Neural cell (in vitro differentiated cells): Measurements from ENCODE around the gene AMOTL2. TPM values are rescaled to one million over a fixed set of nuclear protein-coding genes. Genes with fewer than 3 reads are reported as not detected.

Experiments used
- H2AFZ ChIP-seq: fragments of 200-600, 300-800 bp; sonication (generic), shearing (Covaris generic); 2 replicates; pipeline ENCODE4 v1.6.0; 2014; ENCODE audit warnings: low read depth, mild to moderate bottlenecking, antibody characterized with exemption, low read length, moderate library complexity
- H3F3A ChIP-seq: fragments of 200-600 bp; shearing (Covaris generic); 2 replicates; pipeline ENCODE4 v1.6.1; 2016; ENCODE audit warnings: mild to moderate bottlenecking, moderate library complexity, mixed read lengths, antibody characterized with exemption, low read length; ENCODE audit not compliant: insufficient read depth, poor library complexity, severe bottlenecking
- H3K27ac ChIP-seq: fragments of 200-600, 300-800 bp; sonication (generic), shearing (Covaris generic); 2 replicates; pipeline ENCODE4 v1.5.1; 2014; ENCODE audit warnings: mild to moderate bottlenecking, low read length, moderate library complexity
- H3K27me3 ChIP-seq: fragments of 300-800, 200-600 bp; sonication (generic), shearing (Covaris generic); 2 replicates; pipeline ENCODE4 v1.6.0; 2014; ENCODE audit warnings: mild to moderate bottlenecking, low read depth, low read length, moderate library complexity; ENCODE audit not compliant: insufficient read depth
- H3K36me3 ChIP-seq: fragments of 300-800, 200-600 bp; sonication (generic), shearing (Covaris generic); 2 replicates; pipeline ENCODE4 v1.5.1; 2014; ENCODE audit warnings: mild to moderate bottlenecking, antibody characterized with exemption, low read length, moderate library complexity; ENCODE audit not compliant: insufficient read depth
- H3K4me2 ChIP-seq: fragments of 300-800, 200-600 bp; sonication (generic), shearing (Covaris generic); 2 replicates; pipeline ENCODE4 v1.6.0; 2014; ENCODE audit warnings: mild to moderate bottlenecking, low read length
- H3K4me3 ChIP-seq: fragments of 300-800, 200-600 bp; sonication (generic), shearing (Covaris generic); 2 replicates; pipeline ENCODE4 v1.5.1; 2014; ENCODE audit warnings: mild to moderate bottlenecking, low read length, moderate library complexity
- H3K79me2 ChIP-seq: fragments of 200-600 bp; shearing (Covaris generic); replicated peaks from 2 replicates; pipeline ENCODE4 v1.6.0; 2014; ENCODE audit warnings: mild to moderate bottlenecking, low read length, moderate library complexity; ENCODE audit not compliant: insufficient read depth
- H3K9ac ChIP-seq: fragments of 300-800, 200-600 bp; sonication (generic), shearing (Covaris generic); 2 replicates; pipeline ENCODE4 v1.6.1; 2016; ENCODE audit warnings: mild to moderate bottlenecking, low read length, mixed read lengths
- H3K9me2 ChIP-seq: fragments of 200-600 bp; shearing (Covaris generic); 2 replicates; pipeline ENCODE4 v1.6.1; 2016; ENCODE audit warnings: mild to moderate bottlenecking, low read length, mixed read lengths; ENCODE audit not compliant: insufficient read depth
- H3K9me3 ChIP-seq: fragments of 200-600, 300-800 bp; sonication (generic), shearing (Covaris generic); 2 replicates; pipeline ENCODE4 v1.6.1; 2016; ENCODE audit warnings: mild to moderate bottlenecking, mixed run types, low read length, moderate library complexity, mixed read lengths
- H4K20me1 ChIP-seq: fragments of 200-600 bp; shearing (Covaris generic); 2 replicates; pipeline ENCODE4 v1.6.1; 2016; ENCODE audit warnings: mild to moderate bottlenecking, mixed run types; ENCODE audit not compliant: insufficient read depth
- CTCF ChIP-seq: fragments of 450-650 bp; IDR thresholded peaks from 2 replicates; pipeline ENCODE4 v1.5.1; 2014; ENCODE audit warnings: antibody characterized with exemption, mild to moderate bottlenecking, moderate library complexity; ENCODE audit not compliant: poor library complexity, severe bottlenecking
- EP300 ChIP-seq: fragments of 450-650 bp; conservative IDR thresholded peaks from 2 replicates; pipeline ENCODE4 v1.6.1; 2014; ENCODE audit warnings: antibody characterized with exemption, mild to moderate bottlenecking, moderate library complexity; ENCODE audit not compliant: poor library complexity, severe bottlenecking
- EZH2 ChIP-seq: fragments of 200-600, 300-800 bp; shearing (Covaris generic), sonication (generic); IDR thresholded peaks from 2 replicates; pipeline ENCODE4 v1.6.1; 2014; ENCODE audit warnings: antibody characterized with exemption, low read length, borderline replicate concordance, mild to moderate bottlenecking; ENCODE audit not compliant: insufficient read depth, poor library complexity, severe bottlenecking
- MXI1 ChIP-seq: fragments of 450-650 bp; conservative IDR thresholded peaks from 2 replicates; pipeline ENCODE4 v1.6.1; 2014; ENCODE audit warnings: antibody characterized with exemption, mild to moderate bottlenecking; ENCODE audit not compliant: poor library complexity, severe bottlenecking
- POLR2AphosphoS5 ChIP-seq: IDR thresholded peaks from 2 replicates; pipeline ENCODE4 v1.6.1; 2012
- RAD21 ChIP-seq: fragments of 450-650 bp; conservative IDR thresholded peaks from 2 replicates; pipeline ENCODE4 v1.6.1; 2014; ENCODE audit warnings: antibody characterized with exemption, mild to moderate bottlenecking, moderate library complexity
- REST ChIP-seq: IDR thresholded peaks from 2 replicates; pipeline ENCODE4 v1.6.1; 2012; ENCODE audit warnings: borderline replicate concordance
- SMC3 ChIP-seq: fragments of 450-650 bp; conservative IDR thresholded peaks from 2 replicates; pipeline ENCODE4 v1.6.1; 2014; ENCODE audit warnings: antibody characterized with exemption, mild to moderate bottlenecking, moderate library complexity; ENCODE audit not compliant: poor library complexity
- TAF1 ChIP-seq: IDR thresholded peaks from 2 replicates; pipeline ENCODE4 v1.6.1; 2012; ENCODE audit warnings: low read depth
- polyA plus RNA-seq: library from polyadenylated mRNA; depleted of rRNA; stranded (reverse); fragments of >200 nt; gene quantifications from 2 replicates; pipeline ENCODE4 v1.2.3, GENCODE V29; 2014

Gene AMOTL2
- polyA plus RNA-seq, 1 donor from 2014 or later, result 30.1 TPM

DNA sequence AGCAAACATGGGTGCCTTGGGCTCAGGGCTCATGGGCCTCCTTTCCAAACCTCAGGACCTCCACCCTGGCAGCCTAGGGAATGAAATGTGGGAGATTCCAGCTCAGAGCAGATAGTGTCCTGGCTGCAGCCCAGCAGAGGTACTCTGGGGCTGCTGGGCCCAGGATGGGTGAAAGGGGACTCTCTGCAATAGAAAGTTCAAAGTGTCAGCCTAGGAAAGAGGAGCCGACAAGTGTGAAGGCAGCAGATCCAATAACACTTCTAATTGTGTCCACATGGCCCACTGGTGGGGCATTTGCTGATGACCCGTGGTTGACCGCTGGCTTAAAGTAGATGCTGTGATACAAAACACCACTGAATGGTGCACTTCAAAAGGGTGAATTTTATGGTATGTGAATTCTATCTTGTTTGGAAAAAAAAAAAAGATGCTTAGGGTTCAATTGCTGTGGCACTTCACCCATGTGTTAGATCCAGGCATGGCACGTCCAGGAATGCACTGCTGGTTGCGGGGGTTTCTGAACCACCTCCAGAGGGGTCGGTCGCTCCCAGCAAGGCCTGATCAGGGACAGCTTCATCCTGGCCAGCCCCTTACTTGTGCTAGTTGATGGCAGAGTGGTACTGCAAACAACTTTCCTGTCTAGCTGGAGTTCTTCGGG is 20.9 kb downstream of the AMOTL2 start:
- Histone ChIP-seq H3K9me2 (no peaks in the 10 kb centered on the region), H3K36me3 (peaks cover 13% of the 10 kb centered on the region), H3K4me2 (no peak overlapping the region), H4K20me1 (no peaks in the 10 kb centered on the region), H3K27ac (no peak overlapping the region), H3K79me2 (no peaks in the 10 kb centered on the region), H3F3A (peaks cover 4% of the 10 kb centered on the region), H3K9me3 (no peaks in the 10 kb centered on the region), H3K9ac (no peak overlapping the region), H3K27me3 (no peaks in the 10 kb centered on the region), H2AFZ (no peak overlapping the region), H3K4me3 (no peak overlapping the region)
- TF ChIP-seq POLR2AphosphoS5 (no peak), REST (no peak), SMC3 (no peak)

DNA sequence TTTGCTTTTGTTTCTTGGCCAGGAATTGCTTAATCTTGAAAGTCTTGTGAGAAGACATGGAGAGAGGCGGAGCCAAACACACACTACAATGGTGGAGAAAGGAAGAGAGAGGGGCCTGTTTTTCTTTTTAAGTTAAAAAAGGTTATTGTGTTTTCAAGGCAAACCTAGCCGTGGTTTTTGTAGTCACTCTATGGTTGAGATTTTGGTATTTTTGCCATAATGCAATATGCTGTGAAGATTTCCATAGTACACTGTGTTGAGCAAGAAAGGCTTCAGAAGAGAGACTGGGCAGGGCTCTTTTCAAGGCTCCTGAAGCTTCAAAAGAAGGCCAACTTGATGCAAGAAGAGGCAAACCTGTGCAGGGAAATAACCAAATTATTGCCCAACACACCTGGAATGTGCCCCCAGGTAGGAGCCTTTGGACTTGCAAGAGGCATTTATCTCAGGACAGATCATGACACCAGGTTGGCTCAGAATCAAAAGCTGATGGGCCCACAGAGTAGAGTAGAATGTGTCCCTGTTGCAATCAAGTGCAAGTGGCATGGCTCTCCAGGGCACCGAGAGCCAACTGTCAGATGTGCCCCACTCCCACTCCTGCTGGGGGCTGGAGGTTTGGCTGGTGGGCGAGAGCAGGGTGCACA is 22.1 kb downstream of the AMOTL2 start:
- H3K9me3 ChIP-seq, result no peaks in the 10 kb centered on the region
- H3K36me3 ChIP-seq, result peaks cover 13% of the 10 kb centered on the region
- no peaks in the 10 kb centered on the region for H3K9me2 ChIP-seq
- H3K4me2 ChIP-seq, result no peak overlapping the region
- H3F3A ChIP-seq, result peaks cover 4% of the 10 kb centered on the region
- H3K27me3 ChIP-seq, result no peaks in the 10 kb centered on the region
- H4K20me1 ChIP-seq, result no peaks in the 10 kb centered on the region
- H3K4me3 ChIP-seq, result no peak overlapping the region
- H3K27ac ChIP-seq, result no peak overlapping the region
- H3K79me2 ChIP-seq, result no peaks in the 10 kb centered on the region
- no peak overlapping the region for H3K9ac ChIP-seq
- H2AFZ ChIP-seq, result no peak overlapping the region
- no peak for TF ChIP-seq MXI1
- no peak for TF ChIP-seq EZH2
- TF ChIP-seq SMC3, result no peak
- TF ChIP-seq TAF1, result no peak
- TF ChIP-seq POLR2AphosphoS5, result no peak
- TF ChIP-seq REST, result no peak
- no peak for TF ChIP-seq CTCF
- TF ChIP-seq RAD21, result no peak
- no peak for TF ChIP-seq EP300
